GM12878 (cell line): Measurements from ENCODE around the gene ANXA4. TPM values are rescaled to one million over a fixed set of nuclear protein-coding genes. Genes with fewer than 3 reads are reported as not detected.
A peak's percentile ranks its signal among the peaks of the same experiment; 100 is the strongest.

Source experiments
- ATAC-seq: fragments of 200-7000 bp; cut with Tn5 transposase; 3 replicates; pipeline ENCODE4 v1.9.1; 2020; ENCODE audit warnings: mild to moderate bottlenecking, moderate library complexity
- BruUV-seq: library from RNA; stranded (reverse); fragments of 400-500 nt; replicated peaks from 2 replicates; lab custom pipeline; 2021; lab: Mats Ljungman, UMichigan
- CTCF ChIA-PET: fragments of 300-600 bp; sonication (Branson Sonifier 250); formaldehyde crosslinking; extraction: SDS; loops from one replicate; lab custom pipeline; 2021; ENCODE audit warnings: inconsistent platforms; lab: Yijun Ruan, JAX
- POLR2A ChIA-PET: fragments of 350-600 bp; formaldehyde crosslinking; extraction: SDS; loops from one replicate; lab custom pipeline; 2021; ENCODE audit warnings: inconsistent platforms; lab: Charles Lee
- RAD21 ChIA-PET: fragments of 300-600 bp; sonication (Branson Sonifier 250); formaldehyde crosslinking; loops from one replicate; lab custom pipeline; 2023; ENCODE audit warnings: antibody characterized with exemption; ENCODE audit not compliant: unreplicated experiment; lab: Charles Lee
- SMC1A ChIA-PET: fragments of 300-600 bp; sonication (Branson Sonifier 250); formaldehyde crosslinking; loops from one replicate; lab custom pipeline; 2023; ENCODE audit not compliant: unreplicated experiment, uncharacterized antibody; lab: Charles Lee
- DNase-seq: peaks from one replicate; pipeline ENCODE4 v3.0.0-alpha.2; 2011; ENCODE audit warnings: low read depth, low spot score
- FAIRE-seq: peaks from 3 replicates; lab custom pipeline; 2011; peaks lifted over from hg19 to GRCh38; lab: Jason Lieb, UNC
- H2AFZ ChIP-seq: 2 replicates; pipeline ENCODE4 v1.6.0; 2011; ENCODE audit warnings: low read depth, low read length, control low read depth; ENCODE audit not compliant: control insufficient read depth
- H3K27ac ChIP-seq: 2 replicates; pipeline ENCODE4 v1.5.1; 2011; ENCODE audit warnings: control low read depth; ENCODE audit not compliant: control insufficient read depth, insufficient read depth
- H3K27me3 ChIP-seq, 2 experiments: replicated peaks in 1 of 2; 2 replicates each; pipeline versions ENCODE4 v1.6.0 to v1.6.1; 2011; ENCODE audit warnings: low read length in 1 of 2; ENCODE audit not compliant: control insufficient read depth in 2 of 2, insufficient read depth in 2 of 2
- H3K36me3 ChIP-seq, 2 experiments: 2 replicates each; pipeline ENCODE4 v1.5.1; 2011; ENCODE audit warnings: low read length in 1 of 2; ENCODE audit not compliant: control insufficient read depth in 2 of 2, insufficient read depth in 2 of 2
- H3K4me1 ChIP-seq: 2 replicates; pipeline ENCODE4 v1.6.1; 2011; ENCODE audit warnings: mild to moderate bottlenecking, low read length, moderate library complexity, mixed read lengths; ENCODE audit not compliant: control insufficient read depth, insufficient read depth
- H3K4me2 ChIP-seq: 2 replicates; pipeline ENCODE4 v1.6.0; 2011; ENCODE audit warnings: control low read depth; ENCODE audit not compliant: control insufficient read depth, insufficient read depth
- H3K4me3 ChIP-seq: fragments of 200-600 bp; sonication (generic); 2 replicates; pipeline ENCODE4 v1.5.1; 2016
- H3K79me2 ChIP-seq: 2 replicates; pipeline ENCODE4 v1.6.0; 2011; ENCODE audit warnings: low read length; ENCODE audit not compliant: control insufficient read depth, insufficient read depth
- H3K9ac ChIP-seq: 2 replicates; pipeline ENCODE4 v1.8.0; 2011; ENCODE audit warnings: low read length, control low read depth, mixed read lengths; ENCODE audit not compliant: control insufficient read depth, insufficient read depth
- H3K9me3 ChIP-seq: replicated peaks from 3 replicates; pipeline ENCODE4 v1.5.1; 2011; ENCODE audit warnings: mild to moderate bottlenecking, low read length; ENCODE audit not compliant: control insufficient read depth, insufficient read depth
- H4K20me1 ChIP-seq: 2 replicates; pipeline ENCODE4 v1.6.0; 2011; ENCODE audit not compliant: control insufficient read depth, insufficient read depth
- CHD2 ChIP-seq: IDR thresholded peaks from 2 replicates; pipeline ENCODE4 v1.6.1; 2011; ENCODE audit warnings: low read depth, low read length, improper control_type of control experiment, borderline replicate concordance
- CREB1 ChIP-seq: IDR thresholded peaks from 2 replicates; pipeline ENCODE4 v1.6.1; 2012; ENCODE audit warnings: low read depth, mild to moderate bottlenecking, inconsistent platforms
- DPF2 ChIP-seq: fragments of 450-650 bp; IDR thresholded peaks from 2 replicates; pipeline ENCODE4 v1.6.1; 2017; ENCODE audit warnings: mild to moderate bottlenecking
- FOXM1 ChIP-seq: IDR thresholded peaks from 2 replicates; pipeline ENCODE4 v1.6.1; 2012; ENCODE audit warnings: low read depth, mild to moderate bottlenecking, inconsistent platforms, low read length, moderate library complexity
- IKZF1 ChIP-seq: fragments of 450-650 bp; conservative IDR thresholded peaks from 2 replicates; pipeline ENCODE4 v1.6.1; 2017; ENCODE audit warnings: antibody characterized with exemption, mild to moderate bottlenecking
- IKZF2 ChIP-seq, 2 experiments: fragments of 450-650 bp; IDR thresholded peaks; 2 replicates each; pipeline ENCODE4 v1.6.1; 2017; ENCODE audit warnings: mild to moderate bottlenecking in 2 of 2, moderate library complexity in 2 of 2
- JUNB ChIP-seq: IDR thresholded peaks from 2 replicates; pipeline ENCODE4 v1.6.1; 2016; ENCODE audit warnings: antibody characterized with exemption, mild to moderate bottlenecking
- RB1 ChIP-seq: fragments of 450-650 bp; formaldehyde crosslinking; IDR thresholded peaks from 2 replicates; pipeline ENCODE4 v1.6.1; 2017; ENCODE audit warnings: mild to moderate bottlenecking, borderline replicate concordance
- SIX5 ChIP-seq: IDR thresholded peaks from 2 replicates; pipeline ENCODE4 v1.6.1; 2011; ENCODE audit warnings: mild to moderate bottlenecking, low read depth, low read length, moderate library complexity; ENCODE audit not compliant: severe bottlenecking
- SMAD1 ChIP-seq: fragments of 450-650 bp; IDR thresholded peaks from 2 replicates; pipeline ENCODE4 v1.6.1; 2018; ENCODE audit warnings: mild to moderate bottlenecking, low read depth; ENCODE audit not compliant: partially characterized antibody
- YY1 ChIP-seq: IDR thresholded peaks from 2 replicates; pipeline ENCODE4 v1.6.1; 2011; ENCODE audit warnings: low read depth, mild to moderate bottlenecking, low read length
- WGBS: methylation state at CpG from one replicate; pipeline ENCODE4 v1.1.6; 2016; ENCODE audit warnings: low lambda C conversion rate; ENCODE audit not compliant: insufficient replicate concordance, insufficient coverage; ENCODE audit errors: missing lambda C conversion rate; 5-methylcytosine and 5-hydroxymethylcytosine counted together
- in situ Hi-C: fragments of 300-500 bp; cut with MboI; formaldehyde crosslinking; loops from 9 replicates; pipeline ENCODE4 v1.14.3; 2018; ENCODE audit warnings: mixed read lengths
- intact Hi-C: fragments of 100-400 bp; cut with micrococcal nuclease; formaldehyde crosslinking; loops from one replicate; pipeline ENCODE4 v1.14.2; 2022; ENCODE audit not compliant: unreplicated experiment
- polyA plus RNA-seq, 11 experiments: library from polyadenylated mRNA; depleted of rRNA in 4 of 11; unstranded in 6 of 11; stranded (reverse) in 5 of 11; fragments of >200 nt; fragmentation: Nextera tagmentation in 4 of 11; fragmentation: Illumina TruSeq in 1 of 11; extraction: Ambion mirVana in 4 of 11; extraction: Trizol in 1 of 11; gene quantifications; 1 replicate in 1 of 11; 2 replicates in 10 of 11; pipeline versions ENCODE4 v1.2.1 to v1.2.3, GENCODE V29; 2011 to 2016; ENCODE audit warnings: inconsistent platforms in 2 of 11, missing spikeins in 2 of 11, low read depth in 1 of 11
- total RNA-seq, 4 experiments: library from RNA; depleted of rRNA in 3 of 4; stranded (reverse); fragments of >200 nt in 3 of 4; fragmentation: Illumina TruSeq in 1 of 4; extraction: Trizol in 1 of 4; gene quantifications; 2 replicates each; pipeline versions ENCODE4 v1.2.1 to v1.2.3, GENCODE V29; 2013 to 2021
- TF ChIP-seq, protein P1 (sequence below): IDR thresholded peaks from 2 replicates; pipeline ENCODE4 v1.6.1; 2011; ENCODE audit warnings: low read depth, low read length, improper control_type of control experiment, borderline replicate concordance
- TF ChIP-seq, protein P2 (sequence below): IDR thresholded peaks from 2 replicates; pipeline ENCODE4 v1.6.1; 2011; ENCODE audit warnings: low read depth, mild to moderate bottlenecking, low read length, moderate library complexity, borderline replicate concordance; ENCODE audit errors: extremely low read depth
- TF ChIP-seq, protein P3 (sequence below): fragments of 450-650 bp; IDR thresholded peaks from 2 replicates; pipeline ENCODE4 v1.6.1; 2018; ENCODE audit warnings: borderline replicate concordance, mild to moderate bottlenecking; ENCODE audit not compliant: partially characterized antibody
- TF ChIP-seq, protein P4 (sequence below): fragments of 450-650 bp; IDR thresholded peaks from 2 replicates; pipeline ENCODE4 v1.6.1; 2017; ENCODE audit warnings: mild to moderate bottlenecking
- TF ChIP-seq, protein P5 (sequence below): IDR thresholded peaks from 2 replicates; pipeline ENCODE4 v1.6.1; 2012; ENCODE audit warnings: low read depth, low read length, improper control_type of control experiment

ANXA4 gene
- total and polyA plus RNA-seq, 10 of the 15 experiments (the other 5 are each of a cell fraction or from before 2014, with no cell fraction given), result 16.3 to 97.2 (median 71.0) TPM

DNA sequence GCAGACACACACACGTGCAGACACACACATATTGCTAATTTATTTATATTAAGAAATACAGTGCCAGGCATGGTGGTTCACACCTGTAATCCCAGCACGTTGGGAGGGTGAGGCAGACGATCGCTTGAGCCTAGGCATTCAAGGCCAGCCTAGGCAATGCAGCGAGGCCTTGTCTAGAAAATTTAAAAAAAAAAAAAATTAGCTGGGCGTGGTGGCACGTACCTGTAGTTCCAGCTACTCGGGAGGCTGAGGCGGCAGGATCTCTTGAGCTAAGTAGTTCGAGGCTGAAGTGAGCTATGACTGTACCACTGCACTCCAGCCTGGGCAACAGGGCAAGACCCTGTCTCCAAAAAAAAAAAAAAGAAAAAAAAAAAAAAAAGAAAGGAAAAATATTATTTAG is 28.8 kb downstream of the ANXA4 start (continued):
- TF ChIP-seq FOXM1, result no peak
- no peak for TF ChIP-seq CHD2
- no peak for TF ChIP-seq YY1

DNA sequence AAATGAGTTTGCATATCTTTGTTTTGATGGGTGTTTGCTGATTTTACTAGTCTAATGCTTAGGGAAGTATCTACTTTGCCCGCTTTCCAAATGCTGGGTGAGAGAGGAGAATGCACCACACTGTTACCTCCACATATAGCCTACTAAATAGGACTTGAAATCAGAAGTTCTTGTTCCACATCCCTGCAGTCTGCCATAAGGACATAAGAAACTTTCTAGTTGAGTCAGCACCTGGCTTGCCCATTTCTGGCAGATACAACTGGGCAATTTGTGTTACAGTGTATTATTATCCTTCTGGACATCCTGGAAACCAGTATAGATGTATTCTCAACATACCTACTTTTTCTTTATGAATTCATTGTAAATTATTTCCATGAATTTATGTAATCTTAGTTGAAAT is 29.5 kb downstream of the ANXA4 start:
- no peak overlapping the region for H3K4me3 ChIP-seq
- SMC1A ChIA-PET, result interaction anchor here (0.8 to 7.2 kb wide), 11 partner anchors 9 to 46 kb away, joined by 3 to 94 read pairs (median 6); no protein-coding TSS in a partner anchor
- peaks cover 3% of the 10 kb centered on the region; the same call in 1 of the 3 replicates for H3K9me3 ChIP-seq
- H3K27me3 ChIP-seq, result no peaks in the 10 kb centered on the region
- POLR2A ChIA-PET, result interaction anchor here (0.6 to 1.8 kb wide), 5 partner anchors 10 to 35 kb away, joined by 3 to 6 read pairs (median 4); no protein-coding TSS in a partner anchor
- 100% methylated on average over 1 of the region's 1 CpG for WGBS
- no peaks in the 10 kb centered on the region for H3K36me3 ChIP-seq
- H3K4me2 ChIP-seq, result no peak overlapping the region
- H2AFZ ChIP-seq, result no peak overlapping the region
- CTCF ChIA-PET, result interaction anchor here (0.9 to 1.2 kb wide), 2 partner anchors 9 to 47 kb away, joined by 3 to 5 read pairs; no protein-coding TSS in a partner anchor
- peaks cover 3% of the 10 kb centered on the region for H3K79me2 ChIP-seq
- FAIRE-seq (no peak), DNase-seq (no peak), ATAC-seq (peak; percentile 41)
- no peak overlapping the region for H3K27ac ChIP-seq
- RAD21 ChIA-PET, result interaction anchor here (0.6 to 2.9 kb wide), 5 partner anchors 19 to 430 kb away, joined by 3 to 12 read pairs (median 6); no protein-coding TSS in a partner anchor
- H3K4me1 ChIP-seq, result peaks cover 55% of the 10 kb centered on the region
- no peak overlapping the region for H3K9ac ChIP-seq
- TF ChIP-seq, protein P1, sequence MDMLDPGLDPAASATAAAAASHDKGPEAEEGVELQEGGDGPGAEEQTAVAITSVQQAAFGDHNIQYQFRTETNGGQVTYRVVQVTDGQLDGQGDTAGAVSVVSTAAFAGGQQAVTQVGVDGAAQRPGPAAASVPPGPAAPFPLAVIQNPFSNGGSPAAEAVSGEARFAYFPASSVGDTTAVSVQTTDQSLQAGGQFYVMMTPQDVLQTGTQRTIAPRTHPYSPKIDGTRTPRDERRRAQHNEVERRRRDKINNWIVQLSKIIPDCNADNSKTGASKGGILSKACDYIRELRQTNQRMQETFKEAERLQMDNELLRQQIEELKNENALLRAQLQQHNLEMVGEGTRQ, result no peak
- TF ChIP-seq CREB1 (no peak), DPF2 (peak; percentile 39; the same call in 1 of the 2 replicates), SMAD1 (no peak), SIX5 (no peak), IKZF2 (IDR thresholded peaks at IDR 0.05) (peak in 1 of 2 experiments; percentile 24; a peak in 1 of 4 replicates), IKZF1 (peak; percentile 44), RB1 (no peak), JUNB (peak; percentile 30; the same call in 1 of the 2 replicates)
- TF ChIP-seq, protein P2, sequence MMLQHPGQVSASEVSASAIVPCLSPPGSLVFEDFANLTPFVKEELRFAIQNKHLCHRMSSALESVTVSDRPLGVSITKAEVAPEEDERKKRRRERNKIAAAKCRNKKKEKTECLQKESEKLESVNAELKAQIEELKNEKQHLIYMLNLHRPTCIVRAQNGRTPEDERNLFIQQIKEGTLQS, result no peak
- TF ChIP-seq, protein P3, sequence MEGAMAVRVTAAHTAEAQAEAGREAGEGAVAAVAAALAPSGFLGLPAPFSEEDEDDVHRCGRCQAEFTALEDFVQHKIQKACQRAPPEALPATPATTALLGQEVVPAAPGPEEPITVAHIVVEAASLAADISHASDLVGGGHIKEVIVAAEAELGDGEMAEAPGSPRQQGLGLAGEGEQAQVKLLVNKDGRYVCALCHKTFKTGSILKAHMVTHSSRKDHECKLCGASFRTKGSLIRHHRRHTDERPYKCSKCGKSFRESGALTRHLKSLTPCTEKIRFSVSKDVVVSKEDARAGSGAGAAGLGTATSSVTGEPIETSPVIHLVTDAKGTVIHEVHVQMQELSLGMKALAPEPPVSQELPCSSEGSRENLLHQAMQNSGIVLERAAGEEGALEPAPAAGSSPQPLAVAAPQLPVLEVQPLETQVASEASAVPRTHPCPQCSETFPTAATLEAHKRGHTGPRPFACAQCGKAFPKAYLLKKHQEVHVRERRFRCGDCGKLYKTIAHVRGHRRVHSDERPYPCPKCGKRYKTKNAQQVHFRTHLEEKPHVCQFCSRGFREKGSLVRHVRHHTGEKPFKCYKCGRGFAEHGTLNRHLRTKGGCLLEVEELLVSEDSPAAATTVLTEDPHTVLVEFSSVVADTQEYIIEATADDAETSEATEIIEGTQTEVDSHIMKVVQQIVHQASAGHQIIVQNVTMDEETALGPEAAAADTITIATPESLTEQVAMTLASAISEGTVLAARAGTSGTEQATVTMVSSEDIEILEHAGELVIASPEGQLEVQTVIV, result no peak
- TF ChIP-seq, protein P4, sequence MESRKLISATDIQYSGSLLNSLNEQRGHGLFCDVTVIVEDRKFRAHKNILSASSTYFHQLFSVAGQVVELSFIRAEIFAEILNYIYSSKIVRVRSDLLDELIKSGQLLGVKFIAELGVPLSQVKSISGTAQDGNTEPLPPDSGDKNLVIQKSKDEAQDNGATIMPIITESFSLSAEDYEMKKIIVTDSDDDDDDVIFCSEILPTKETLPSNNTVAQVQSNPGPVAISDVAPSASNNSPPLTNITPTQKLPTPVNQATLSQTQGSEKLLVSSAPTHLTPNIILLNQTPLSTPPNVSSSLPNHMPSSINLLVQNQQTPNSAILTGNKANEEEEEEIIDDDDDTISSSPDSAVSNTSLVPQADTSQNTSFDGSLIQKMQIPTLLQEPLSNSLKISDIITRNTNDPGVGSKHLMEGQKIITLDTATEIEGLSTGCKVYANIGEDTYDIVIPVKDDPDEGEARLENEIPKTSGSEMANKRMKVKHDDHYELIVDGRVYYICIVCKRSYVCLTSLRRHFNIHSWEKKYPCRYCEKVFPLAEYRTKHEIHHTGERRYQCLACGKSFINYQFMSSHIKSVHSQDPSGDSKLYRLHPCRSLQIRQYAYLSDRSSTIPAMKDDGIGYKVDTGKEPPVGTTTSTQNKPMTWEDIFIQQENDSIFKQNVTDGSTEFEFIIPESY, result no peak
- TF ChIP-seq, protein P5, sequence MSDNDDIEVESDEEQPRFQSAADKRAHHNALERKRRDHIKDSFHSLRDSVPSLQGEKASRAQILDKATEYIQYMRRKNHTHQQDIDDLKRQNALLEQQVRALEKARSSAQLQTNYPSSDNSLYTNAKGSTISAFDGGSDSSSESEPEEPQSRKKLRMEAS, result no peak
- in situ Hi-C loops, result no loop called here
- no peaks in the 10 kb centered on the region for H4K20me1 ChIP-seq
- intact Hi-C loops, result no loop called here
- BruUV-seq, result no TSS peak
